SK-N-SH (cell line): ENCODE data around the gene PLXNA4. TPM values are rescaled to one million over a fixed set of nuclear protein-coding genes. Genes with fewer than 3 reads are reported as not detected.

ENCODE experiments used
- CTCF ChIA-PET: fragments of 300-600, 350-600 bp; formaldehyde crosslinking; extraction: SDS; loops from one replicate; lab custom pipeline; 2021; lab: Yijun Ruan, JAX
- POLR2A ChIA-PET: fragments of 350-600 bp; sonication (Branson Sonifier 250); formaldehyde crosslinking; extraction: SDS; loops from one replicate; lab custom pipeline; 2020; ENCODE audit warnings: antibody characterized with exemption, inconsistent platforms; lab: Yijun Ruan, JAX
- DNase-seq: peaks from one replicate; pipeline ENCODE4 v3.0.0; 2012
- H2AFZ ChIP-seq: fragments of 200-600 bp; sonication (generic); 2 replicates; pipeline ENCODE4 v1.8.1; 2016; ENCODE audit warnings: antibody characterized with exemption, mild to moderate bottlenecking, low read depth
- H3F3A ChIP-seq: fragments of 200-600 bp; sonication (generic); replicated peaks from 2 replicates; pipeline ENCODE3; 2016; ENCODE audit warnings: antibody characterized with exemption, mild to moderate bottlenecking; ENCODE audit not compliant: insufficient read depth
- H3K27ac ChIP-seq, 2 experiments: fragments of 200-500 bp in 1 of 2; fragments of 200-600 bp in 1 of 2; sonication (Bioruptor generic) in 1 of 2; sonication (generic), shearing (Covaris generic) in 1 of 2; 2 replicates each; pipeline versions ENCODE4 v1.5.1 to v1.6.1; 2014 to 2016; ENCODE audit warnings: low read depth in 2 of 2, inconsistent platforms in 1 of 2, low read length in 1 of 2, mild to moderate bottlenecking in 1 of 2, mixed read lengths in 1 of 2
- H3K27me3 ChIP-seq: fragments of 200-600 bp; sonication (generic), shearing (Covaris generic); 2 replicates; pipeline ENCODE4 v1.6.1; 2016; ENCODE audit warnings: mixed run types; ENCODE audit not compliant: insufficient read depth
- H3K36me3 ChIP-seq, 2 experiments: fragments of 200-500 bp in 1 of 2; fragments of 200-600 bp in 1 of 2; sonication (Bioruptor generic) in 1 of 2; sonication (generic) in 1 of 2; replicated peaks in 1 of 2; 2 replicates each; pipeline versions ENCODE3 to v1.5.1; 2014 to 2016; ENCODE audit warnings: low read length in 1 of 2, mild to moderate bottlenecking in 1 of 2; ENCODE audit not compliant: insufficient read depth in 2 of 2, control insufficient read depth in 1 of 2
- H3K4me1 ChIP-seq, 2 experiments: fragments of 200-500 bp in 1 of 2; fragments of 200-600 bp in 1 of 2; sonication (Bioruptor generic) in 1 of 2; sonication (generic), shearing (Covaris generic) in 1 of 2; 2 replicates each; pipeline versions ENCODE4 v1.5.1 to v1.6.1; 2014 to 2016; ENCODE audit warnings: low read depth in 1 of 2, low read length in 1 of 2, mixed run types in 1 of 2; ENCODE audit not compliant: insufficient read depth in 2 of 2, control insufficient read depth in 1 of 2
- H3K4me2 ChIP-seq: fragments of 200-600 bp; sonication (generic), shearing (Covaris generic); 2 replicates; pipeline ENCODE4 v1.6.1; 2017; ENCODE audit warnings: mixed run types
- H3K4me3 ChIP-seq, 2 experiments: fragments of 200-500 bp in 1 of 2; fragments of 200-600 bp in 1 of 2; sonication (Bioruptor generic) in 1 of 2; sonication (generic), shearing (Covaris generic) in 1 of 2; 2 replicates each; pipeline versions ENCODE4 v1.5.1 to v1.8.1; 2014 to 2016; ENCODE audit warnings: low read depth in 2 of 2, inconsistent platforms in 1 of 2, low read length in 1 of 2, mild to moderate bottlenecking in 1 of 2, mixed read lengths in 1 of 2, moderate library complexity in 1 of 2
- H3K79me2 ChIP-seq: fragments of 200-600 bp; sonication (generic); 2 replicates; pipeline ENCODE4 v1.8.1; 2017; ENCODE audit warnings: mild to moderate bottlenecking; ENCODE audit not compliant: insufficient read depth
- H3K9ac ChIP-seq: fragments of 200-600 bp; sonication (generic); 2 replicates; pipeline ENCODE4 v1.6.1; 2017; ENCODE audit warnings: mixed run types
- H3K9me2 ChIP-seq: fragments of 200-600 bp; sonication (generic); 2 replicates; pipeline ENCODE4 v1.6.1; 2017; ENCODE audit warnings: mixed run types
- H3K9me3 ChIP-seq: fragments of 200-600 bp; sonication (generic); 2 replicates; pipeline ENCODE4 v1.6.1; 2017; ENCODE audit warnings: mixed run types, mild to moderate bottlenecking, moderate library complexity
- H4K20me1 ChIP-seq: fragments of 200-600 bp; sonication (generic); 2 replicates; pipeline ENCODE4 v1.6.1; 2017; ENCODE audit warnings: mild to moderate bottlenecking, mixed run types; ENCODE audit not compliant: insufficient read depth
- FOXJ3 ChIP-seq: sonication (generic); formaldehyde crosslinking; IDR thresholded peaks from 2 replicates; pipeline ENCODE4 v1.5.1; 2020; ENCODE audit warnings: mild to moderate bottlenecking, missing genetic modification reagents
- FOXM1 ChIP-seq: IDR thresholded peaks from 2 replicates; pipeline ENCODE4 v1.4.0; 2012; ENCODE audit warnings: low read depth, mild to moderate bottlenecking
- GATA2 ChIP-seq: sonication (generic); formaldehyde crosslinking; IDR thresholded peaks from 2 replicates; pipeline ENCODE4 v1.5.0; 2020; ENCODE audit warnings: mild to moderate bottlenecking, missing genetic modification reagents
- RFX5 ChIP-seq: IDR thresholded peaks from 2 replicates; pipeline ENCODE4 v1.6.1; 2012; ENCODE audit warnings: mild to moderate bottlenecking, improper control_type of control experiment, low read length
- RXRA ChIP-seq: IDR thresholded peaks from 2 replicates; pipeline ENCODE4 v1.4.0; 2012; ENCODE audit warnings: low read depth, mild to moderate bottlenecking, borderline replicate concordance
- ZBTB33 ChIP-seq: IDR thresholded peaks from 2 replicates; pipeline ENCODE4 v1.4.0; 2012; ENCODE audit warnings: low read depth, borderline replicate concordance
- WGBS: methylation state at CpG from one replicate; pipeline ENCODE4 v1.1.6; 2017; ENCODE audit warnings: low lambda C conversion rate; 5-methylcytosine and 5-hydroxymethylcytosine counted together
- polyA plus RNA-seq, 3 experiments: library from polyadenylated mRNA; depleted of rRNA; stranded (reverse); fragments of >200 nt; gene quantifications; 2 replicates each; pipeline ENCODE4 v1.2.3, GENCODE V29; 2012
- TF ChIP-seq, protein P1 (sequence below): IDR thresholded peaks from 2 replicates; pipeline ENCODE4; 2012

Gene PLXNA4
- polyA plus RNA-seq, 1 of the 3 experiments (the other 2 are of a cell fraction), result 2.4 TPM

DNA sequence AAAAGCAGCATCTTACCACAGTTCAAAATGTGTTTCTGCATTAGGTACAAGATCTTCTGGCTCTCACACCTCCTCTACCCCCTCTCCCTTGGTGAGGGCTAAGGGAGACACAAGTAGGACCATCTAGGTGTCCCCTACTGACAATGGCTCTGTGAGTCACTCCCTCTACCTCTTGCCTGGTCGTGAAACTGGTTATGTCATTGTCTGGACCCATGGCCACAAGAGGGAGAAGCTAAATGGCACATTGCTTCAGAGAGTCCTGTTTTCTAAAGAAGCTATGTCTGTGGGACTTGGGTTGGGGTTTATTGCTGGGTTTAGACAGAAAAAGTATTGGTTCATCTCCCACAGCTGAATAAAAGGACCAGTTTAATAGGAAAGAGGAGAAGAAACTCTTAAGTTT is 4.0 kb upstream of the PLXNA4 start:
- DNase-seq, result peak; percentile 54
- Histone ChIP-seq H3K36me3 (no peaks in the 10 kb centered on the region), H4K20me1 (peaks cover 2% of the 10 kb centered on the region; the same call in 1 of the 2 replicates), H3F3A (peaks cover 4% of the 10 kb centered on the region), H3K9ac (no peak overlapping the region), H3K9me3 (no peaks in the 10 kb centered on the region), H3K9me2 (no peaks in the 10 kb centered on the region), H3K4me1 (peaks cover 0 to 22% of the 10 kb centered on the region in 2 experiments; a peak in 2 of 4 replicates), H3K27me3 (peaks cover 14% of the 10 kb centered on the region; the same call in 1 of the 2 replicates), H3K79me2 (peaks cover 6% of the 10 kb centered on the region; the same call in 1 of the 2 replicates), H2AFZ (no peak overlapping the region), H3K4me2 (no peak overlapping the region), H3K4me3 (no peak overlapping the region), H3K27ac (no peak overlapping the region)
- TF ChIP-seq FOXM1 (no peak), FOXJ3 (CRISPR knock-in tag) (no peak), RXRA (no peak), ZBTB33 (no peak)
- ChIA-PET CTCF (interaction anchor here (0.5 to 15.3 kb wide), 115 partner anchors 11 to 1835 kb away, joined by 3 to 440 read pairs (median 4); partner anchors contain the start of gene CHCHD3), POLR2A (interaction anchor here (0.6 kb wide), 1 partner anchor 284 kb away, joined by 3 read pairs; no protein-coding TSS in a partner anchor)
- WGBS, result 7% methylated on average over 1 of the region's 1 CpG

- Histone ChIP-seq H3K4me2 (no peak overlapping the region), H2AFZ (no peak overlapping the region), H3K9me3 (no peaks in the 10 kb centered on the region), H3K36me3 (no peaks in the 10 kb centered on the region), H4K20me1 (peaks cover 10% of the 10 kb centered on the region; the same call in 1 of the 2 replicates), H3K79me2 (peaks cover 6% of the 10 kb centered on the region; the same call in 1 of the 2 replicates), H3K4me1 (peaks cover 0 to 30% of the 10 kb centered on the region in 2 experiments; a peak in 2 of 4 replicates), H3F3A (peaks cover 4% of the 10 kb centered on the region), H3K27ac (no peak overlapping the region), H3K9ac (no peak overlapping the region), H3K27me3 (peaks cover 17% of the 10 kb centered on the region; the same call in 1 of the 2 replicates), H3K4me3 (no peak overlapping the region), H3K9me2 (no peaks in the 10 kb centered on the region)
- ChIA-PET CTCF (interaction anchor here (1.1 to 15.3 kb wide), 26 partner anchors 8 to 890 kb away, joined by 3 to 440 read pairs (median 12); no protein-coding TSS in a partner anchor), POLR2A (no interaction called here)
- TF ChIP-seq RFX5 (no peak), GATA2 (CRISPR knock-in tag) (no peak)
- TF ChIP-seq, protein P1, sequence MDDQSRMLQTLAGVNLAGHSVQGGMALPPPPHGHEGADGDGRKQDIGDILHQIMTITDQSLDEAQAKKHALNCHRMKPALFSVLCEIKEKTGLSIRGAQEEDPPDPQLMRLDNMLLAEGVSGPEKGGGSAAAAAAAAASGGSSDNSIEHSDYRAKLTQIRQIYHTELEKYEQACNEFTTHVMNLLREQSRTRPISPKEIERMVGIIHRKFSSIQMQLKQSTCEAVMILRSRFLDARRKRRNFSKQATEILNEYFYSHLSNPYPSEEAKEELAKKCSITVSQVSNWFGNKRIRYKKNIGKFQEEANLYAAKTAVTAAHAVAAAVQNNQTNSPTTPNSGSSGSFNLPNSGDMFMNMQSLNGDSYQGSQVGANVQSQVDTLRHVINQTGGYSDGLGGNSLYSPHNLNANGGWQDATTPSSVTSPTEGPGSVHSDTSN, result no peak
- 80% methylated on average over 10 of the region's 10 CpGs for WGBS
- no peak for DNase-seq
Observed at GRCh38 chr7:132579260-132579899, 3.1 kb upstream of the PLXNA4 start.
